HG02981 (cell line): ENCODE measurements around the gene DEFB131A.
"Not testable (repeated sequence)": the region's sequence is repeated elsewhere in the genome, so short reads cannot be mapped to it uniquely, and the experiment has no call there.

ENCODE experiments used
- ATAC-seq: cut with Tn5 transposase; IDR thresholded peaks from one replicate; pipeline ENCODE4 v1.9.1; 2021; ENCODE audit warnings: mild to moderate bottlenecking, moderate library complexity; ENCODE audit not compliant: unreplicated experiment

DEFB131A gene

GRCh38 chr4:9494256-9495035 is 50.2 kb downstream of the DEFB131A start:
- not testable (repeated sequence) for ATAC-seq

GRCh38 chr4:9495443-9495842 is 51.2 kb downstream of the DEFB131A start:
- not testable (repeated sequence) for ATAC-seq

GRCh38 chr4:9497575-9498467 is 53.6 kb downstream of the DEFB131A start:
- not testable (repeated sequence) for ATAC-seq

- ATAC-seq, result not testable (repeated sequence)
These were observed 54.3 kb downstream of the DEFB131A start for GRCh38 chr4:9498468-9499040.

- not testable (repeated sequence) for ATAC-seq
These were observed 55.8 kb downstream of the DEFB131A start for GRCh38 chr4:9499974-9500487.
